H1 (cell line): ENCODE data around the gene UCHL5. TPM values are rescaled to one million over a fixed set of nuclear protein-coding genes. Genes with fewer than 3 reads are reported as not detected.

Experiments used
- RFX5 ChIP-seq: IDR thresholded peaks from 2 replicates; pipeline ENCODE4 v1.6.1; 2011; ENCODE audit warnings: low read depth, low read length, improper control_type of control experiment, borderline replicate concordance
- SIX5 ChIP-seq: IDR thresholded peaks from 2 replicates; pipeline ENCODE4 v1.6.1; 2011; ENCODE audit warnings: mild to moderate bottlenecking, low read depth, low read length
- polyA plus RNA-seq, 7 experiments: library from polyadenylated mRNA; depleted of rRNA in 3 of 7; stranded (reverse) in 5 of 7; unstranded in 2 of 7; fragments of >200 nt in 5 of 7; fragments of 200-250 nt in 2 of 7; gene quantifications; 1 replicate in 5 of 7; 2 replicates in 1 of 7; 4 replicates in 1 of 7; pipeline versions ENCODE4 v1.2.1 to v1.2.3, GENCODE V29; 2011 to 2013; ENCODE audit warnings: missing spikeins in 2 of 7, mixed read lengths in 2 of 7
- total RNA-seq: library from RNA; stranded (reverse); fragmentation: NEBNext Ultra II Directional; extraction: Animal tissue kit (Norgen Biotek cat#: 25700); gene quantifications from 2 replicates; pipeline ENCODE4 v1.2.1, GENCODE V29; 2021
- TF ChIP-seq, protein P1 (sequence below): IDR thresholded peaks from 2 replicates; pipeline ENCODE4 v1.6.1; 2012; ENCODE audit warnings: low read length, inconsistent platforms

UCHL5 gene
- total and polyA plus RNA-seq, 2 of the 8 experiments (the other 6 are each of a cell fraction or from before 2014, with no cell fraction given): 12.0 to 40.0 TPM

DNA sequence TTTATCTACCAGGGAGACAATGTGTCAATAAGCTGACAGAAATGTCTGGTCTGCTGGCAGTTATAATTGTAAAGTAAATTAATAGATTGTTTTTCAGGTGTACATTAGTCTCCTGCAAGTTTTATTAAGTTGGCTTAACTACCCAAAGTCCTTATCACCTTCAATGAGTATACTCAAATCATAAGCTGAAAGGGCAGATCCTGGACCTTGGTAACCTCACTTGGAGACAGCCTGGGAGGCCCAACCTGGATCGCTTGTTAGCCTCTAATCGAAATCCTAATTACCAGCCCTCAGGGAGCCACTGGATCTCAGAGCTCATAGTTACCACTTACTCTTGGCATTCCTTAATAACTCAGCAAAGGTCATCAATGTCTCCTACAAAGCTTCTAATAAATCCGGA is 49.7 kb downstream of the UCHL5 start (continued):
- TF ChIP-seq, protein P1, sequence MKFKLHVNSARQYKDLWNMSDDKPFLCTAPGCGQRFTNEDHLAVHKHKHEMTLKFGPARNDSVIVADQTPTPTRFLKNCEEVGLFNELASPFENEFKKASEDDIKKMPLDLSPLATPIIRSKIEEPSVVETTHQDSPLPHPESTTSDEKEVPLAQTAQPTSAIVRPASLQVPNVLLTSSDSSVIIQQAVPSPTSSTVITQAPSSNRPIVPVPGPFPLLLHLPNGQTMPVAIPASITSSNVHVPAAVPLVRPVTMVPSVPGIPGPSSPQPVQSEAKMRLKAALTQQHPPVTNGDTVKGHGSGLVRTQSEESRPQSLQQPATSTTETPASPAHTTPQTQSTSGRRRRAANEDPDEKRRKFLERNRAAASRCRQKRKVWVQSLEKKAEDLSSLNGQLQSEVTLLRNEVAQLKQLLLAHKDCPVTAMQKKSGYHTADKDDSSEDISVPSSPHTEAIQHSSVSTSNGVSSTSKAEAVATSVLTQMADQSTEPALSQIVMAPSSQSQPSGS: no peak
- TF ChIP-seq RFX5 (no peak), SIX5 (no peak)
